D341Med (cell line): ENCODE results near the gene TCTN2.

Experiments used
- DNase-seq: peaks from one replicate; pipeline ENCODE4 v3.0.0; 2012; ENCODE audit warnings: low spot score

TCTN2 gene

DNA sequence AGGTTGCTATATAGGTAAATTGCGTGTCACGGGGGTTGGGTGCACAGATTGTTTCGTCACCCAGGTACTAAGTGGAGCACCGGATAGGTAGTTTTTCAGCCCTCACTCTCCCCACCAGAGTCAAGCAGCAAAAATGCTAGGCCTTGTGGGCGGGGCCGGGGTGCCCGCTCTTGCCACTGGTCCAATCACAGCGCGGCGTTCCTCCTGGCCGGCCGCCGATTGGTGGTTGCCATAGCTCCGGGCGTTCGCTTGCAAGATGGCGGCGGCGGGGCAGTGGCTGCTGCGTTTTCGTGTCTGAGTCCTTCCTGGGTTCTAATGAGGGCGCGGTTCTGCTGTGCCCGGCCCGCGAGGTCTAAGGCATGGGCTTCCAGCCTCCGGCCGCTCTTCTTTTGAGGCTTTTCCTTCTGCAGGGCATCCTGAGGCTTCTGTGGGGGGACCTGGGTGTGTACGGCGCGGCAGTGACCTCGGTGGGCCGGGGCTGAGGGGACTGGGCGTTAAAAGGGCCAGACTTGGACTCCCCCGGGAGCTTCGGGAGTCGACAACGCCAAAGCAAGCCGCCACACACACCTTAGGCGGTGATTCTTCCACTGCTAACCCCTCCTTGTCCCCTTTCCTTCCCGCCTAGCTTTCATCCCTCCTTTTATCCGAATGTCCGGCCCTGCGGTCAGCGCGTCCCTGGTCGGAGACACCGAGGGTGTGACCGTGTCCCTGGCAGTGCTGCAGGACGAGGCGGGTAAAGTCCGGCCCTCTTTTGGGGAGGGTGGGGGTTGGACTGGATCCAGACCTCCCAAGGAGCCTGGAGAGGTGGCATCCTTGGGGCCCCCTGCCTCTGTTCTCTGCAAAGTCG is at the start of gene TCTN2:
Gene TCTN2, plus strand, starts transcription at position 232 of the 847 bp plus-strand sequence. Its CDS starts 128 bp downstream, at position 360.
- peak; percentile 66 for DNase-seq

DNA sequence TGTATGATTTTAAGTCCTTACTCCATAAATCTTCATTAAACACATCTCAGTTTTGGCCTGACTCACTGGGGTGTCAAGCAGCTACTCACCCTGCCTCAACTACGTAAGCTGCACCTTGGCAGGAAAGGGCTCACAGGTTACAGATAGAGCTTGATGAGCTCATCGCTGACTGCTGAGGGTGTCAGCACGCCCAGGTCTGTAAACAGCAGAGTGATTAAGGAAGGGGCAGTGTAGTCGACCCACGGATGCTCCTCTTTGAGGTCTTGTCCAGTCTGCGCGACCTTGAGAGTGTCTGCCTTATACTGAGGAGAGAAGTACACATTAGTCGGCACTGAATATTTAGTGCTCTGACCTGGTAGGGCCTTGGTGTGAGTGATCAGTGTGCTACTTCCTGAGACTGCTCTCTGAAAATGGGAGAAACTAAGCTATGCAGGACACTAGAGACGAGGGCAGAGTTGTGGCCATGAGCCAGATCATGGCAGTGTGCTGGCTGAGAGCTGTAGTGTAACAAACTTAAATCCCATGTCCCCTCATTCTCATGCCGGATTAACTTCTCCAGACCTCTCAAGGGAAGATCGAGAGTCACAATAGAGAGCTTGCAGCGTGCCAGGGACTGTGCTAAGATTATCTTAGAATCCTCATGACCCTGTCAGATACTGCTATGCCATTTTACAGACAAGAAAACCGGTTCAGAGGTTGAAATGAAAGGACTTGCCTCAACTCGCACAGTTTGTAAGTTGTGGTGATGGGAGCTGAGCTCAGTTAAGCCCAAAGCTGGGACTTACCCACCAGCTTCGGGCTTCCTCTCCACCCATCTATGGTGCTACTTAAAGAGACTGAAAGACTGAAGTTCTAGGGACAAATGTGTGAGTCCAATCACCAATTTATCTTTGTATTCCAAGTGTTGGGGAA is 49.0 kb upstream of the TCTN2 start:
- DNase-seq: no peak

DNA sequence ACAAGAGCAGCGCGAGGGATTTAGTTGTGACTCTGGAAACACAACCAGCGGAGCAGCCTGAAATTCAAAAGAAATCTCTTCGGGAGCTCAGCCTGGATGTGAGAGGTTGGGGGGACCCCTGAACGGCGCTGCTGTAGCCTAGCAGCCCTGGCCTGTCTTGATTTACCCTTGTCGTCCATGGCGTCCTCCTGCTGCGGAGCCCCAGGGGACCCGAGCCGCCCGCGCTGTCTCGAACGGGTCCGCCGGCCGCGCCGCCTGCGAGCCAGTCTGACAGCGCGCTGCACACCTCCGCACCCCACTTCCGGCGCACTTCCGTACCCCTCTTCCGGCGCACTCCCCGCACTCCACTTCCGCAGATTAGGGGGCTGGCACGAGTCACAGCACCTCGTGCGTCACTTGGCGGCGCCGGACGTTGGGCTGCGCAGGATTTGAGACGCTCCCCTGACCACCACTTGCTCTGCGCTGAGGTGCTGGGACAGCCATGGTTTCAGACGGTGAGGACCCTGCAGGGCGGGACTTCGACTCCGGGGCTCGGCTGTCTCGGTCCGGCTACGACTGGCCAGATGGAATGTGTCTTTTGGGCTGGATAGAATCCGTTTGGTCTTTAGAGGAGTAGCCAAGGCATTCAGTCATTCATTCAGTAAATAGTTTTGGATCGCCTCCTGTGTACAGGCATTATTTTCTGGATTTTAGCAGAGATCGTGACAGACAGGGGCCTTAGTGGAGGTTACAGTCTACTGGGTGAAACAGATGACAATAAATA is 37.4 kb upstream of the TCTN2 start, which contains the start of the genes EIF2B1 and GTF2H3:
Gene EIF2B1, minus strand, starts transcription at position 308 of the 763 bp plus-strand sequence. Its CDS starts 129 bp downstream, at position 179.
Gene GTF2H3, plus strand, starts transcription at position 451 of the 763 bp plus-strand sequence. Its CDS starts 31 bp downstream, at position 482.
- DNase-seq: peak; percentile 99

DNA sequence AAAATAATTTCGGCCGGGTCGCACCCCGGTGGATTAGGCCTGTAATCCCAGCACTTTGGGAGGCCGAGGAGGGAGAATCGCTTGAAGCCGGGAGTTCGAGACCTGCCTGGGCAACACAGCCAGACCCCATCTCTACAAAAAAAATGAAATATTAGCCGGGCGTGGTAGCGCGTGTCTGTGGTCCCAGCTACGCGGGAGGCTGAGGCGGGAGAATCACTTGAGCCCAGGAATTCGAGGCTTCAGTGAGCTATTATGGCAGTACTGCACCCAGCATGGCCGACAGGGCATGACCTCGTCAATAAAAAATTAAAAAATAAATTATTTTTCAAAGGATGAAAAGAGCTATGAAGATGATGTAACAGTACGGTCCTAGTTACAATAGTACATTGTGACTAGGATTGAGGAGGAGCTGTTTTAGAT is 36.8 kb upstream of the TCTN2 start:
- DNase-seq: no peak

GRCh38 chr12:123643911-123644310 is 27.0 kb upstream of the TCTN2 start:
- no peak for DNase-seq

- DNase-seq: no peak
Measured at GRCh38 chr12:123645380-123645779, 25.5 kb upstream of the TCTN2 start.

DNA sequence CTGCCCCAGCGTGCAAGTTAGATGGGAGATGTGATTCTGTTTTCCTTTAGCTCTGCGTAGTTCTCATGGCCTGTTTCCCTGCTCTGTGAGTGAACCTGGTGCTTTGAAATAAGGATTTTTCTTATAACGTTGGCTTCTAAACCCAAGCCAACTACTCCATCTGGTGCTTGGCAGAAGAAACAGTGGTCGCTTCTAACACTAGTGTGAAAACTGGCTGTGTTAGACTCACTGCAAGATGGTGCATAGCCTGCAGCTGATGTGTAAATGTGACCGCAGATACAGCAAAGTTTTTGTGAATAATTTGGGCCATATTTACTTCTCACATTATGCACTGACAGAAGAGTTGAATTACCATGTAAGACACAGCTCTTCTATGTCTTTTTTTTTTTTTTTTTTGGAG is 25.0 kb upstream of the TCTN2 start:
- no peak for DNase-seq

DNA sequence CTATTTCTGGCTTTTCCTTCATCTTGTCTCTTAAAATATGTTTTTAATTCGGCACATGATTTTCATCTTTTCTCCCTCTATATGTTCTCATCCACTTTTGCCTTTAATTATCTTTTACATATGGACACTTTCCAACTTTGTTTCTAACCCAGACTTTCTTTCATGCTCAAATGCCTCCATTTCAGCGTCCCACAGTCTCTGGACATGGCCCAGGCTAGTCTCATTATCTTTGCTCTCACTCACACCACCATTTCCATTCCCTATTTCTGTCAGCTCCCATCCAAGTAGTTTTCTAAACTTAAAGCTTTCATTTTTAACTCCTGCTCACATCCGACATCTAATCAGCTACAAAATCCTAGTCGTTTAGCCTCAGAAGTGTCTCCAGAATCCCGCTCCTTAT is 22.5 kb upstream of the TCTN2 start:
- DNase-seq: no peak

- no peak for DNase-seq
Measured at GRCh38 chr12:123654129-123654701, 16.7 kb upstream of the TCTN2 start.

DNA sequence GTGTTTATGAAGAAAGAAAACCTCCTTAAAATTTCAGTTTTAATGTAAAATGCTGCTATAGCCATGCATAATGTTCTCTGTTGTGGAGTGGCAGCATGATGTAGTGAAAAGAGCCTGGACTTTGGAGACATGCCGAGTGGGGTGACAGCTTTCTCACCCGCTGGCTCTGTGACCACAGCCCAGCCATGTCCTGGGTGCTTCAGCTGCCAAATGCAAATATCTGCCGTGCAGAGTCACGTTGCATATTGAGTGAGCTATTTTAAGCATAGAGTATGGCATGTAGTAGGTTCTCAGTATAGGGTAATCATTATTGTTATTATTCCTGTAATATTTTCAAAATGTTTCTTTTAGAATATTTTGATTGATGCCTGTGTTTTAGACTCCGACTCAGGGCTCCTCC is 15.5 kb upstream of the TCTN2 start:
- DNase-seq: no peak

DNA sequence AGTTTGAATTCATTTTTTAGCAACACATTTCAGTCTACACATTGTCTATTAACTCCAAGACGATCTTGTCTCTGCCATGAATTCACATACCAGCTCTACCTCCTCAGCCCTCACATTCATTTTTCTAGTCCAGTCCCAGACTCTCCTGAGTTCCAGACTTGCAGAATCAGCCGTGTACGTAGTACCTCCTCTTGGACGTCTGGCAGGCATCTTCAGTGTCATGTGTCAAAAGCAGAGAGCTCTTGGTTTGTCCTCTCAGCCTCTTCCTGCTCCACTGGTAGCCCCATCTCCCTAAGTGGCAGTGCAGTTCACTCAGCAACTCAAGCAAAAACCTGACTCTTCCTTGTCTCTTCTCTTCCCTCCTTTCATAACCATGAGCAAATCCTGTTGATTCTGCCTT is 14.5 kb upstream of the TCTN2 start:
- no peak for DNase-seq

DNA sequence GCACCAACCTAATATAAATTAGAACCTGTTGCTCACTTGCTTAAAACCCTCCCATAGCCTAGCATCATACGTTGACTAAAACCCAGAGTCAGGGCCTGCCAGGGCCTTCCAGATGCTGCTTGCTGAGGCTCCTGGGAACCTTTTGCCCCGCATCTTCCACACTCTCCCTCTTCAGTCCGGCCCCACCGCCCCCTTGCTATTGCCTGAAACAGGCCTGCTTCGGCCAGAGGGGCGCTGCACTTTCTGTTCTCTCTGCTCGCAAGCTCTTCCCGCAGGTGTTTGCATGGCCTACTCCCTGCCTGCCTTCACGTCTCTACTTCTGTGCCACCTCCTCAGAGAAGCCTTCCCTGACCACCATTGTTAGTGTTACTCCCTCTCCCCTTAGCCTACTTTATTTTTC is 13.7 kb upstream of the TCTN2 start:
- DNase-seq: no peak

DNA sequence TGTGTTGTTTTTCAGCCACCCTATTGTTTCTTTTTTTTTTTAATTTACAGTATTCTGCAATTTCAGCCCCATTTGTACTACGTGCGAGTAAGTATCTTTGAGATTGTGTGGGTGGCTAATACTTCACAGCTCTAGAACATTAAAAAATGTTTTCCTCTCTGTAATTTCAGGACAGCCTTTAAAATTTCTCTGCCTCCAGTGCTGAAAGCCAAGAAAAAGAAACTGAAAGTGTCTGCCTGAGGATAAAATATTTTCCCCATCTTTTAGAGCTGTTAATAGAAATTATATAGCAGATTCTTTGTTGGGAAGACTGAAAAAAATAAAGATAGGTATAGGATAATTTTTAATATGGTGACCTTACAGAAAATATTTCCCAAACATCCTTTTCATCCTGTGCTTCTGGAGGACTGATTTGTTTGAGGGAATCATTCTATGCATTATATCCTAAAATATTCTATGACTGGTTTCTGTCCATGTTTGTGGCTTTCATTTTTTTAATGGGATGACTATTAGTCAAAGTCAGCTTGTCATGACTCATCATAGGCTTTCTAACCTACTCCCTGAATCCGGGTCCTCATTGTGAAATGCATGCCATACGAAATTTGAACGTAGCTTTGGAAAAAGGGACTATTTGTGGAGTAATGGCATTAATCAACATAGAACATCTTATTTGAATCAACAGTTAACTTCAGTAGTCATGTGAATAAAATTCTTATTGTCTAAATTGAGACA is 10.8 kb upstream of the TCTN2 start:
- no peak for DNase-seq

- no peak for DNase-seq
Measured at GRCh38 chr12:123667771-123668170, 3.1 kb upstream of the TCTN2 start.

- DNase-seq: no peak
Measured at GRCh38 chr12:123671876-123672275, 963 bp downstream of the TCTN2 start.

GRCh38 chr12:123675436-123675835 is 4.5 kb downstream of the TCTN2 start:
- DNase-seq: no peak

- DNase-seq: no peak
Measured at GRCh38 chr12:123676616-123677320, 5.9 kb downstream of the TCTN2 start.

DNA sequence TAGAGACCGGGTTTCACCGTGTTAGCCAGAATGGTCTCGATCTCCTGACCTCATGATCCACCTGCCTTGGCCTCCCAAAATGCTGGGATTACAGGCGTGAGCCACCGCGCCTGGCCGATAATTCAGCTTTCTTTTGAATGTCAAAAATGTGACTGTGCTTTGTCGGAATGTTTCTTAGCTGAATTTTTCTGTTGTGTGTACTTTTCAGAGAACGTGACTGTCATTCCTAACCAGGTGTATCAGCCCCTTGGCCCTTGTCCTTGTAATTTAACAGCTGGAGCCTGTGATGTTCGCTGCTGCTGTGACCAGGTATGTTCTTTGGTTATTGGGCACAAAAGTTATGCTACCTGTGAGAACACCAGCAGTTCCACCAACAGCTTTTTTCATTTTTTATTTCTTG is 8.1 kb downstream of the TCTN2 start:
- DNase-seq: no peak

DNA sequence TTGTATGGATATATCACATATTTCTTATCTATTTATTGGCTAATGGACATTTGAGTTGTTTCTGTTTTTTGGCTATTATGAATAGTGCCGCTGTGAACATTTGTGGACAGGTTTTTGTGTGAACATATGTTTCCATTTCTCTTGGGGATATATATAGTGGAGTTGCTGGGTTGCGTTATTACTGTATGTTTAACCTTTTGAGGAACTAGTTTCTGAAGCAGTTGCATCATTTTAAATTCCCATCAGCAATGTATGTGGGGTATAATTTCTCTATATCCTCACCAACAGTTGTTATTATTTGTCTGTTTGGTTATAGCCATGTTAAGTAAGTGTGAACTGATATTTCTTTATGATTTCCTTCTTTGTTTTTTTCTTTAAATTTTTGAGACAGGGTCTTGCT is 10.7 kb downstream of the TCTN2 start:
- DNase-seq: no peak

DNA sequence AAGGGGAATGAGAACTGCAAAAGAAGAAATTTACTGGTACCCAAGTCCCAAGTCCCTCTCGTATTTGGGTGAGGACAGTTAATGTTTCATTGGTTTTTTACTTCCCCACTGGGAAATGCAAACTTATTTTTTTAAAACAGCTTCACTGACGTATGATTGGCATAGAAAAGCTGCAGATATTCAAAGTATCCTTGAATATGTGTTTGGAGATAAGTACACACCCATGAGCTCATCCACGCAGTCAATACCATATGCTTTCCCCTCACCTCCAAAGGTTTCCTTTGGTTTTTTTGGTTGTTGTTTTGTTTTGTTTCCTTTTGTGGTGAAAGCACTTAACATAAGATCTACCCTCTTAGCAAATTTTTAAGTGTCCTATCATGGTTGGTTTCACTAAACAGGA is 13.1 kb downstream of the TCTN2 start:
- no peak for DNase-seq
